Breast epithelium (tissue), 4 donors: ENCODE measurements around the gene DLX2. TPM values are rescaled to one million over a fixed set of nuclear protein-coding genes. Genes with fewer than 3 reads are reported as not detected.

Experiments used
- DNase-seq, 2 donors: peaks; one replicate each; pipeline ENCODE4 v3.0.0-alpha.2; 2019; ENCODE audit warnings: low spot score in 2 of 2
- H3K27ac ChIP-seq, 2 donors: fragments of 200-600 bp; sonication (generic) in 1 of 2; one replicate each; pipeline ENCODE4 v1.5.1; 2016 to 2019; ENCODE audit warnings: mild to moderate bottlenecking in 1 of 2
- H3K27me3 ChIP-seq, 2 donors: fragments of 200-600 bp; sonication (generic) in 1 of 2; one replicate each; pipeline versions ENCODE4 v1.5.1 to v1.6.0; 2017 to 2019; ENCODE audit warnings: control low read depth in 1 of 2, mild to moderate bottlenecking in 1 of 2
- H3K36me3 ChIP-seq: fragments of 200-600 bp; one replicate; pipeline ENCODE4 v1.5.1; 2019
- H3K4me1 ChIP-seq, 2 donors: fragments of 200-600 bp; sonication (generic); one replicate each; pipeline ENCODE4 v1.5.1; 2016 to 2019; ENCODE audit warnings: control low read depth in 1 of 2
- H3K4me3 ChIP-seq, 3 donors: fragments of 200-600 bp; sonication (generic); 1 replicate in 2 of 3; 2 replicates in 1 of 3; pipeline ENCODE4 v1.5.1; 2016 to 2019; ENCODE audit warnings: mild to moderate bottlenecking in 3 of 3, moderate library complexity in 2 of 3
- H3K9me3 ChIP-seq, 2 donors: fragments of 200-600 bp; sonication (generic) in 1 of 2; one replicate each; pipeline ENCODE4 v1.5.1; 2016 to 2019; ENCODE audit warnings: control low read depth in 1 of 2
- CTCF ChIP-seq, 3 donors: fragments of 450-650 bp; IDR thresholded peaks; one replicate each; pipeline ENCODE4 v1.5.1; 2016 to 2017; ENCODE audit warnings: antibody characterized with exemption in 3 of 3, mild to moderate bottlenecking in 3 of 3, moderate library complexity in 3 of 3
- POLR2A ChIP-seq: fragments of 450-650 bp; IDR thresholded peaks from one replicate; pipeline ENCODE4 v1.6.1; 2016; ENCODE audit warnings: antibody characterized with exemption, mild to moderate bottlenecking, moderate library complexity
- POLR2AphosphoS5 ChIP-seq, 3 donors: sonication (generic); formaldehyde crosslinking; IDR thresholded peaks; one replicate each; pipeline ENCODE4 v1.6.1; 2017; ENCODE audit warnings: antibody characterized with exemption in 3 of 3
- intact Hi-C: fragments of 100-400 bp; cut with DNase I; formaldehyde crosslinking; loops from one replicate; pipeline ENCODE4 v1.15.1; 2023; ENCODE audit warnings: low total_unique reads
- total RNA-seq, 3 donors: library from RNA; depleted of rRNA; stranded (reverse); fragments of >200 nt; gene quantifications; one replicate each; pipeline ENCODE4 v1.1.0, GENCODE V29; 2016

Gene DLX2
- total RNA-seq, 3 donors from 2014 or later: 0.44 TPM; not detected in 2

DNA sequence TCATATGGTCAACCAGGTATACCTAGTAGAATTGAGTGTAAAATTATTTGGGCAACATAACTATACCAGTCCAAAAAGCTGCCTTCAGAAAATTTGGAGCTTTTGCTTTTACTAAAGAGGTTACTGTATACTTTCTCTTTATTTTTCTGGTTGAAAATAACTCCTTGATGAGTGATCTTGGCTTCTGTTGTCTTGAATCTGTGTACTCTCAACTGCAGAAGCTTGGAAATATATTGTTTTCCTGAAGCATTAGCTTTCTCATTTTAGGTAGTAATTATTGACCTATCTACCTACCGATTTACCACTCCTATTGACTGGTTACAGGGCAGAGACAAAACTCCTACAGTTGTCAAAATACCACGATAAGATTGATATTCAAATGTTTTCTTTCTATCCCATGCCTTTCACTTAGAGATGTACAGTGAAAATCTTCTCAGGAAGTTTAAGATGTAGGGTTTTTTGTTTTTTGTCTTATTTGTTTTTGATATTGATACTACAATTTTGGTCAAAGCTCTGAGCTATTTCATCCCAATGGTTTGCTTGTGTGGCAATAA, 53.1 kb downstream of the DLX2 start:
- no peaks in the 10 kb centered on the region for H3K27me3 ChIP-seq
- intact Hi-C loops: no loop called here
- no peaks in the 10 kb centered on the region for H3K36me3 ChIP-seq
- DNase-seq: no peak
- H3K4me3 ChIP-seq: no peak overlapping the region
- H3K9me3 ChIP-seq: no peaks in the 10 kb centered on the region
- no peaks in the 10 kb centered on the region for H3K4me1 ChIP-seq
- TF ChIP-seq CTCF (IDR thresholded peaks at IDR 0.05) (no peak), POLR2A (no peak), POLR2AphosphoS5 (IDR thresholded peaks at IDR 0.05) (no peak)
- no peak overlapping the region for H3K27ac ChIP-seq

Other genes starting within 250 kb of the DLX2 start
- 10 to 100 TPM; 15.5 to 54.7 (median 39.2) TPM for gene SLC25A12, start 208.7 kb downstream of the DLX2 start, total RNA-seq
- 10 to 100 TPM; 24.0 to 53.4 (median 35.4) TPM for gene HAT1, start 180.4 kb downstream of the DLX2 start, total RNA-seq
- gene METAP1D, start 102.9 kb downstream of the DLX2 start, total RNA-seq: 10 to 100 TPM in 1 of 3 donors, 1 to 10 TPM in 2; 6.2 to 12.5 (median 7.8) TPM
- under 1 TPM in 1 of 3 donors, not detected in 2; 0.29 TPM for gene DLX1, start 17.4 kb downstream of the DLX2 start, total RNA-seq